IMR-90 (cell line): ENCODE measurements around the gene AP2M1. TPM values are rescaled to one million over a fixed set of nuclear protein-coding genes. Genes with fewer than 3 reads are reported as not detected.

Experiments used
- ATAC-seq: fragments of 200-7000 bp; cut with Tn5 transposase; 2 replicates; pipeline ENCODE4 v1.9.1; 2020; ENCODE audit warnings: low read depth, mild to moderate bottlenecking, moderate library complexity
- BruUV-seq: library from RNA; stranded (reverse); fragments of 400-500 nt; replicated peaks from 2 replicates; lab custom pipeline; 2021; lab: Mats Ljungman, UMichigan
- CTCF ChIA-PET: fragments of 300-600 bp; formaldehyde crosslinking; extraction: SDS; loops from one replicate; lab custom pipeline; 2021; ENCODE audit warnings: antibody characterized with exemption; lab: Yijun Ruan, JAX
- POLR2A ChIA-PET: fragments of 300-600 bp; sonication (Branson Sonifier 250); formaldehyde crosslinking; loops from one replicate; lab custom pipeline; 2022; ENCODE audit warnings: antibody characterized with exemption; ENCODE audit not compliant: unreplicated experiment; lab: Charles Lee
- DNase-seq: peaks from one replicate; pipeline ENCODE4 v3.0.0; 2013
- H2AFZ ChIP-seq: replicated peaks from 2 replicates; pipeline ENCODE3; 2013; ENCODE audit warnings: low read length, mild to moderate bottlenecking; ENCODE audit not compliant: poor library complexity
- H2AK5ac ChIP-seq: 2 replicates; pipeline ENCODE4 v1.6.1; 2013; ENCODE audit warnings: low read depth, low read length, inconsistent platforms
- H2AK9ac ChIP-seq: replicated peaks from 2 replicates; pipeline ENCODE3; 2013; ENCODE audit warnings: mild to moderate bottlenecking, low read depth, low read length, moderate library complexity; ENCODE audit not compliant: poor library complexity
- H2BK120ac ChIP-seq: 2 replicates; pipeline ENCODE4 v1.6.1; 2013; ENCODE audit warnings: low read depth, low read length, inconsistent platforms
- H2BK15ac ChIP-seq: 3 replicates; pipeline ENCODE4 v1.6.1; 2013; ENCODE audit warnings: low read depth, low read length, inconsistent platforms
- H2BK20ac ChIP-seq: 2 replicates; pipeline ENCODE4 v1.6.1; 2013; ENCODE audit warnings: low read depth, mild to moderate bottlenecking, inconsistent platforms, low read length, moderate library complexity
- H2BK5ac ChIP-seq: 2 replicates; pipeline ENCODE4 v1.6.1; 2013; ENCODE audit warnings: mild to moderate bottlenecking, low read depth, low read length, inconsistent platforms; ENCODE audit not compliant: poor library complexity, severe bottlenecking
- H3K14ac ChIP-seq: replicated peaks from 2 replicates; pipeline ENCODE4 v1.6.1; 2013; ENCODE audit warnings: low read depth, low read length, inconsistent platforms
- H3K18ac ChIP-seq: 2 replicates; pipeline ENCODE4 v1.6.1; 2013; ENCODE audit warnings: low read depth, low read length, control low read depth
- H3K23ac ChIP-seq: 2 replicates; pipeline ENCODE4 v1.6.1; 2013; ENCODE audit warnings: low read depth, low read length, inconsistent platforms
- H3K27ac ChIP-seq: 2 replicates; pipeline ENCODE4 v1.5.1; 2013; ENCODE audit warnings: mild to moderate bottlenecking, control low read depth, low read length; ENCODE audit not compliant: insufficient read depth
- H3K27me3 ChIP-seq: 2 replicates; pipeline ENCODE4 v1.6.1; 2013; ENCODE audit warnings: low read length; ENCODE audit not compliant: control insufficient read depth, insufficient read depth
- H3K36me3 ChIP-seq: 2 replicates; pipeline ENCODE4 v1.6.1; 2013; ENCODE audit warnings: low read length, mixed read lengths; ENCODE audit not compliant: control insufficient read depth, insufficient read depth
- H3K4ac ChIP-seq: 2 replicates; pipeline ENCODE4 v1.6.1; 2013; ENCODE audit warnings: low read depth, low read length, inconsistent platforms
- H3K4me1 ChIP-seq: 2 replicates; pipeline ENCODE4 v1.6.1; 2013; ENCODE audit warnings: low read length, mixed read lengths; ENCODE audit not compliant: control insufficient read depth, insufficient read depth
- H3K4me2 ChIP-seq: 2 replicates; pipeline ENCODE4 v1.6.1; 2013; ENCODE audit warnings: low read depth, mild to moderate bottlenecking, control low read depth, low read length, moderate library complexity
- H3K4me3 ChIP-seq: 2 replicates; pipeline ENCODE4 v1.5.1; 2013; ENCODE audit warnings: low read depth, mild to moderate bottlenecking, control low read depth, low read length, moderate library complexity; ENCODE audit not compliant: insufficient read depth
- H3K56ac ChIP-seq: 2 replicates; pipeline ENCODE4 v1.6.1; 2013; ENCODE audit warnings: low read length, inconsistent platforms; ENCODE audit not compliant: insufficient read depth; ENCODE audit errors: extremely low read depth
- H3K79me1 ChIP-seq, 2 experiments: 2 replicates each; pipeline ENCODE4 v1.6.1; 2013; ENCODE audit warnings: low read length in 2 of 2, inconsistent platforms in 1 of 2, low read depth in 1 of 2
- H3K9ac ChIP-seq: 2 replicates; pipeline ENCODE4 v1.6.1; 2013; ENCODE audit warnings: low read depth, low read length, control low read depth
- H3K9me1 ChIP-seq: 2 replicates; pipeline ENCODE4 v1.6.1; 2013; ENCODE audit warnings: low read length, inconsistent platforms; ENCODE audit not compliant: insufficient read depth
- H3K9me3 ChIP-seq: 2 replicates; pipeline ENCODE4 v1.6.1; 2013; ENCODE audit warnings: low read length; ENCODE audit not compliant: control insufficient read depth, insufficient read depth
- H4K20me1 ChIP-seq: 2 replicates; pipeline ENCODE4 v1.6.1; 2013; ENCODE audit warnings: low read length, inconsistent platforms; ENCODE audit not compliant: insufficient read depth
- H4K5ac ChIP-seq: 2 replicates; pipeline ENCODE4 v1.6.1; 2013; ENCODE audit warnings: mild to moderate bottlenecking, low read depth, low read length, control low read depth
- H4K8ac ChIP-seq, 2 experiments: 2 replicates each; pipeline ENCODE4 v1.6.1; 2013; ENCODE audit warnings: low read depth in 2 of 2, low read length in 2 of 2, control low read depth in 1 of 2, inconsistent platforms in 1 of 2
- H4K91ac ChIP-seq: 2 replicates; pipeline ENCODE4 v1.6.1; 2013; ENCODE audit warnings: low read depth, low read length, inconsistent platforms; ENCODE audit not compliant: insufficient read depth
- MAFK ChIP-seq: IDR thresholded peaks from 2 replicates; pipeline ENCODE4 v1.6.1; 2012; ENCODE audit warnings: low read depth, low read length, improper control_type of control experiment
- RCOR1 ChIP-seq: IDR thresholded peaks from 2 replicates; pipeline ENCODE4 v1.6.1; 2012; ENCODE audit warnings: mild to moderate bottlenecking, low read length, improper control_type of control experiment; ENCODE audit not compliant: insufficient replicate concordance
- WGBS, 2 experiments: methylation state at CpG; one replicate each; pipeline versions ENCODE4 v1.1.5 to v1.1.7; 2013; ENCODE audit warnings: missing lambda C conversion rate in 2 of 2; ENCODE audit not compliant: insufficient read length in 1 of 2; ENCODE audit errors: extremely low coverage in 2 of 2; 5-methylcytosine and 5-hydroxymethylcytosine counted together
- dilution Hi-C: fragments of 300-500 bp; cut with HindIII; formaldehyde crosslinking; loops from one replicate; pipeline ENCODE4 v1.14.3; 2018; ENCODE audit warnings: low sequenced_read_pairs; ENCODE audit not compliant: unreplicated experiment
- in situ Hi-C: fragments of 300-500 bp; cut with MboI; formaldehyde crosslinking; loops from 3 replicates; pipeline ENCODE4 v1.14.3; 2019; ENCODE audit warnings: low sequenced_read_pairs, inconsistent platforms, mixed read lengths
- intact Hi-C: fragments of 100-400 bp; cut with micrococcal nuclease; formaldehyde crosslinking; loops from 2 replicates; pipeline ENCODE4 v1.10.0; 2022
- polyA plus RNA-seq, 3 experiments: library from polyadenylated mRNA; depleted of rRNA; stranded (reverse); fragments of >200 nt; gene quantifications; 2 replicates each; pipeline ENCODE4 v1.2.3, GENCODE V29; 2012; ENCODE audit warnings: low replicate concordance in 1 of 3
- total RNA-seq: library from RNA; depleted of rRNA; stranded (reverse); fragments of >200 nt; gene quantifications from 2 replicates; pipeline ENCODE4 v1.2.3, GENCODE V29; 2012

The AP2M1 gene
- total and polyA plus RNA-seq, 2 of the 4 experiments (the other 2 are of a cell fraction) = 876 to 1,065 TPM

- Histone ChIP-seq H3K56ac (no peak overlapping the region), H2AK5ac (no peak overlapping the region), H2AK9ac (no peak overlapping the region), H2BK120ac (no peak overlapping the region), H3K14ac (no peak overlapping the region), H4K20me1 (no peaks in the 10 kb centered on the region; the same call in 1 of the 2 replicates), H4K5ac (no peak overlapping the region), H2AFZ (no peak overlapping the region), H4K91ac (no peak overlapping the region), H3K18ac (no peak overlapping the region), H3K23ac (no peak overlapping the region), H2BK20ac (no peak overlapping the region), H2BK5ac (no peak overlapping the region), H3K9ac (no peak overlapping the region), H3K27ac (no peak overlapping the region), H3K9me3 (no peaks in the 10 kb centered on the region), H4K8ac (no peak overlapping the region), H3K4me1 (no peaks in the 10 kb centered on the region; the same call in 1 of the 2 replicates), H3K4me2 (no peak overlapping the region), H2BK15ac (no peak overlapping the region), H3K9me1 (peaks cover 7% of the 10 kb centered on the region), H3K4ac (no peak overlapping the region), H3K27me3 (no peaks in the 10 kb centered on the region), H3K79me1 (peaks cover 3 to 35% of the 10 kb centered on the region in 2 experiments; a peak in 2 of 4 replicates), H3K36me3 (peaks cover 5% of the 10 kb centered on the region), H3K4me3 (no peak overlapping the region)
- POLR2A ChIA-PET = no interaction called here
- WGBS, 2 experiments = no CpG with 5 or more reads among the region's 4 CpGs
- CTCF ChIA-PET = no interaction called here
- dilution Hi-C loops = no loop called here
- TF ChIP-seq RCOR1 (no peak), MAFK (peak; percentile 72)
- in situ Hi-C loops = no loop called here
- intact Hi-C loops = no loop called here
- no TSS peak for BruUV-seq
- DNase-seq (no peak), ATAC-seq (no peak)
These were observed 41.7 kb upstream of the AP2M1 start for GRCh38 chr3:184132945-184133344.
